Measurements from ENCODE around the gene RIMS1. TPM values are rescaled to one million over a fixed set of nuclear protein-coding genes. Genes with fewer than 3 reads are reported as not detected.

Gene RIMS1
- total and polyA plus RNA-seq, 12 donors: 0.07 to 2.8 (median 0.20) TPM; not detected in 3

DNA sequence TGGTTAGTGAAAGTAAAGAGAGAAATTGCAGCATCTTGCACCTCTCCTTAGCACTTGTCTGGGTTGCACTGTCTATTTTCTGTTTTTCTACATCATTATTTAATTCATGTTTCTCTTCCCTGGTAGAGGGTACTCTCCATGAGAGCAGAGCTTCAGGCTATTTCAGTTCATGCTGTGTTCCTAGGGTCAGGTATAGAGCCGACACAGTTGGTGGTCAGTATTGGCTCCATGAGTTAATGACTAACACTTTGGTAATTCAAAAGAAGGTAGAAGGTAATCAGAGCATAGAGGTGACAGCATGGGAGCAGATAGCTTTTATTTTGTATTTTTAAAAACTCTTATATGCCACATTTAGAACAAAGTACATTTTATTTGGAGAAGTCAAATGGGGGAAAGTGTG lies 42.7 kb downstream of the RIMS1 start:
- Histone ChIP-seq H3K4me3 (no peak overlapping the region), H3K4me1 (no peaks in the 10 kb centered on the region), H3K36me3 (no peaks in the 10 kb centered on the region), H3K9me3 (peaks cover 0 to 9% (median 0%) of the 10 kb centered on the region in 11 donors), H3K27ac (no peak overlapping the region), H3K27me3 (no peaks in the 10 kb centered on the region)
- no peak for ATAC-seq
- DNase-seq: no peak
- no peak for TF ChIP-seq CTCF (IDR thresholded peaks at IDR 0.05)
- intact Hi-C loops (cut with DNase I): no loop called here
- 78 to 85% methylated on average over 1 of the region's 1 CpG for WGBS, 2 donors

- intact Hi-C loops (cut with DNase I): no loop called here
- H3K4me1 ChIP-seq: no peaks in the 10 kb centered on the region
- H3K9me3 ChIP-seq: peaks cover 0 to 17% (median 2%) of the 10 kb centered on the region in 11 donors
- no peaks in the 10 kb centered on the region for H3K27me3 ChIP-seq
- ATAC-seq (no peak), DNase-seq (no peak)
- no peak for TF ChIP-seq CTCF (IDR thresholded peaks at IDR 0.05)
- no peaks in the 10 kb centered on the region for H3K36me3 ChIP-seq
- H3K4me3 ChIP-seq: no peak overlapping the region
- no peak overlapping the region for H3K27ac ChIP-seq
- WGBS, 2 donors: 84 to 90% methylated on average over 1 of the region's 1 CpG
Observed at GRCh38 chr6:71933881-71934280, 47.5 kb downstream of the RIMS1 start.

DNA sequence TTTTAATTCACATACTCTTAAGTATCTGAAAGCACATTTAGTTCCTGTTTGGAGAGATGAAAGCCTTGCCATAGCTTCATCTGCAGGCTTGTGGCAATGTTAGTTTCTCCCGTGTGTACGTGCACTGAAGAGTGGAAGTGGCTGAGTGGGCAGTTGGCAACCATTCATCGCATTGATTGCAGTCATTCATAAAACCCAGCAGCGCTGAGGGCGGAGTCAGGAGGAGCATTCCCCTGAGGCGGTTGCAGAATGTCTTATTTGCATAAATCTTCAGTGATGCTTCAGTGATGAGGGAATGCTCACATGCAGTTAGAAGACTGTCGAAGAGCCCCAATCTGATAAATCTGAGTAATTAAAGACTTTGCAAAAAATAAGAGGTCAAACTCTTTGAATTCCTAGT lies 79.1 kb downstream of the RIMS1 start:
- no peak for TF ChIP-seq CTCF (IDR thresholded peaks at IDR 0.05)
- intact Hi-C loops (cut with DNase I): no loop called here
- Histone ChIP-seq H3K27ac (no peak overlapping the region), H3K27me3 (no peaks in the 10 kb centered on the region), H3K9me3 (no peaks in the 10 kb centered on the region), H3K4me3 (no peak overlapping the region), H3K4me1 (no peaks in the 10 kb centered on the region), H3K36me3 (no peaks in the 10 kb centered on the region)
- DNase-seq (no peak), ATAC-seq (no peak)
- 64 to 71% methylated on average over 7 of the region's 7 CpGs for WGBS, 2 donors

DNA sequence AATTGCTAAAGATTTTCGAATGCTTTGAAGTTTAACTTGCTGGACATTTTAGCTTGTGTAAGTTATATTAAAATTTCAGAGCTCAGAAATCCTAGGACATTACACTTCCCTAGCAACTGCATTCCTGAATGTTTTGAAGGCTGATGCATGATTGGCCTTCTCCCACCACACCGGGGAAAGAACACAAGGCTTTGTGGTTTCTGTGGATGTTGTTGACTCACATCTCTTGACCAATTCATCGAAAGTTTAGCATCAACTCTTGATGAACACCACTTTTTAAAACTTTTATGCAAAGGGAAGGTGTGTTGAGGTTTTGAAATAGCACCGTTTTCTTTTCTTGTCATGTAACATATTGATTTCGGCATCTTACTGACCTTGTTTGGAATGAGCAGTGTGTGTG lies 81.1 kb downstream of the RIMS1 start:
- ATAC-seq (no peak), DNase-seq (no peak)
- no peaks in the 10 kb centered on the region for H3K4me1 ChIP-seq
- no peaks in the 10 kb centered on the region for H3K27me3 ChIP-seq
- H3K27ac ChIP-seq: no peak overlapping the region
- 84 to 85% methylated on average over 5 of the region's 5 CpGs for WGBS, 2 donors
- no peak overlapping the region for H3K4me3 ChIP-seq
- intact Hi-C loops (cut with DNase I): no loop called here
- no peaks in the 10 kb centered on the region for H3K9me3 ChIP-seq
- H3K36me3 ChIP-seq: no peaks in the 10 kb centered on the region
- TF ChIP-seq CTCF (IDR thresholded peaks at IDR 0.05): no peak

DNA sequence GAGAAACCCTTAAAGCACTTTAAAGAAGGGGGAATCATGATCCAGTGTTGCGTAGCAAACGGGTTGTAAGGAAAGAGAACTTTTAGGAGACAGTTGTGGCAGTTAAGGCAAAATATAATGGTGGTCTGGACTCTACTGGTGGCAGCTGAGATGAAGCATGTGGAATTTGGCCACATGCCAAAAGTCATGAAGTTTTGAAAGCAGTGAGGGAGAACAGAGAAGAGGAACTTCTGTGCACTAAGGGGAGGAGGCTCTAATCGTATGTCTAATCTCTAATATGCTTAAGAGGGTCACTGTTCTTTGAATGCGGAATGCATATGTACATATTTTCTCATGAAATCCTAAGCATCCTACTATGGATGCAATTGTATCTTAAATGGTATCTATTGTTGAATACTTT lies 91.5 kb downstream of the RIMS1 start:
- no peaks in the 10 kb centered on the region for H3K4me1 ChIP-seq
- intact Hi-C loops (cut with DNase I): no loop called here
- no peaks in the 10 kb centered on the region for H3K27me3 ChIP-seq
- no peaks in the 10 kb centered on the region for H3K36me3 ChIP-seq
- WGBS, 2 donors: 55% methylated on average over 4 of the region's 4 CpGs
- TF ChIP-seq CTCF (IDR thresholded peaks at IDR 0.05): no peak
- no peak for DNase-seq
- H3K27ac ChIP-seq: no peak overlapping the region
- ATAC-seq: no peak
- H3K9me3 ChIP-seq: no peaks in the 10 kb centered on the region
- H3K4me3 ChIP-seq: no peak overlapping the region

Data from heart right ventricle (tissue), 16 donors.